Dendritic cell treated with granulocyte-macrophage colony-stimulating factor and Interleukin-4, amounts not matched to agents 40 ng/mL and 50 ng/mL, for 4 days (primary cell): ENCODE data around the gene ZNF234.
"Not testable (repeated sequence)": the region's sequence is repeated elsewhere in the genome, so short reads cannot be mapped to it uniquely, and the experiment has no call there.

Experiments used
- H3K27ac Mint-ChIP-seq: one replicate; pipeline ENCODE4 v1.8.0; 2022; ENCODE audit warnings: mild to moderate bottlenecking, mixed read lengths
- H3K27me3 Mint-ChIP-seq: one replicate; pipeline ENCODE4 v1.8.0; 2022; ENCODE audit warnings: mild to moderate bottlenecking, mixed read lengths
- H3K36me3 Mint-ChIP-seq: one replicate; pipeline ENCODE4 v1.8.0; 2022; ENCODE audit warnings: low read depth, mixed read lengths
- H3K4me1 Mint-ChIP-seq: one replicate; pipeline ENCODE4 v1.8.0; 2022; ENCODE audit warnings: low read depth, mixed read lengths
- H3K4me3 Mint-ChIP-seq: one replicate; pipeline ENCODE4 v1.8.0; 2022; ENCODE audit warnings: mild to moderate bottlenecking, moderate library complexity, mixed read lengths
- H3K9me3 Mint-ChIP-seq: one replicate; pipeline ENCODE4 v1.8.0; 2022; ENCODE audit warnings: mixed read lengths
- intact Hi-C: fragments of 100-400 bp; cut with micrococcal nuclease; formaldehyde crosslinking; loops from one replicate; pipeline ENCODE4 v1.15.0; 2022

Gene ZNF234

GRCh38 chr19:44149776-44150175, 8.4 kb downstream of the ZNF234 start:
- peaks cover 37% of the 10 kb centered on the region for H3K9me3 Mint-ChIP-seq
- H3K36me3 Mint-ChIP-seq = peaks cover 99% of the 10 kb centered on the region
- H3K27me3 Mint-ChIP-seq = no peaks in the 10 kb centered on the region

DNA sequence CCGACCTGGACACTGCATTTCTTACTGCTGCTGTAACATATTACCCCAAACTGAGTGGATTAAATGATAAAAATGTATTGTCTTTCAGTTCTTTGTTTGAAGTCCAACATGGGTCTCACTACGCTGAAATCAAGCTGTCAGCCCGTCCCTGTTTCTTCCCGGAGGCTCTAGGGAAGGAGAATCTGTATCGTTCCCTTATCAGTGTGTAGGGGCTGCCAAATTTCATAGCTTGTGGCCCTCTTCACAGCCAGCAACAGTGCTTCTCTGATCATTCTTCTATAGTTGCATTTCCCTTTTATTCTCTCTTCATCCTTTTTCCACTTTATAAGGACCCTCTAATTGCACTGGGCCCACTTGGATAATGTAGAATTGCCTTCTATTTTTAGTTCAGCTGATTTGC, 10.1 kb downstream of the ZNF234 start:
- no peaks in the 10 kb centered on the region for H3K27me3 Mint-ChIP-seq
- no peaks in the 10 kb centered on the region for H3K4me1 Mint-ChIP-seq
- H3K27ac Mint-ChIP-seq = no peak overlapping the region
- intact Hi-C loops = no loop called here
- no peak overlapping the region for H3K4me3 Mint-ChIP-seq
- peaks cover 96% of the 10 kb centered on the region for H3K36me3 Mint-ChIP-seq
- H3K9me3 Mint-ChIP-seq = peaks cover 46% of the 10 kb centered on the region

More at GRCh38 chr19:44149776-44150175, 8.4 kb downstream of the ZNF234 start:
- H3K27ac Mint-ChIP-seq = no peak overlapping the region
- H3K4me1 Mint-ChIP-seq = no peaks in the 10 kb centered on the region
- H3K4me3 Mint-ChIP-seq = no peak overlapping the region
- intact Hi-C loops = no loop called here

DNA sequence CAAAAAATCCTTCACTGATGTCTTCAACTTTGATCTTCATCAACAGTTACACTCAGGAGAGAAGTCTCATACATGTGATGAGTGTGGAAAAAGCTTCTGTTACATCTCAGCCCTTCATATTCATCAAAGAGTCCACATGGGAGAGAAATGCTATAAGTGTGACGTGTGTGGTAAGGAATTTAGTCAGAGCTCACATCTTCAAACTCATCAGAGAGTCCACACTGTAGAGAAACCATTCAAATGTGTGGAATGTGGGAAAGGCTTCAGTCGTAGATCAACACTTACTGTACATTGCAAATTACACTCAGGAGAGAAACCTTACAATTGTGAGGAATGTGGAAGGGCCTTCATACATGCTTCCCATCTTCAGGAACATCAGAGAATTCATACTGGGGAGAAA, 15.1 kb downstream of the ZNF234 start:
- H3K27me3 Mint-ChIP-seq = no peaks in the 10 kb centered on the region
- H3K27ac Mint-ChIP-seq = no peak overlapping the region
- no peak overlapping the region for H3K4me3 Mint-ChIP-seq
- intact Hi-C loops = no loop called here
- peaks cover 67% of the 10 kb centered on the region for H3K36me3 Mint-ChIP-seq
- H3K4me1 Mint-ChIP-seq = no peaks in the 10 kb centered on the region
- peaks cover 72% of the 10 kb centered on the region for H3K9me3 Mint-ChIP-seq

DNA sequence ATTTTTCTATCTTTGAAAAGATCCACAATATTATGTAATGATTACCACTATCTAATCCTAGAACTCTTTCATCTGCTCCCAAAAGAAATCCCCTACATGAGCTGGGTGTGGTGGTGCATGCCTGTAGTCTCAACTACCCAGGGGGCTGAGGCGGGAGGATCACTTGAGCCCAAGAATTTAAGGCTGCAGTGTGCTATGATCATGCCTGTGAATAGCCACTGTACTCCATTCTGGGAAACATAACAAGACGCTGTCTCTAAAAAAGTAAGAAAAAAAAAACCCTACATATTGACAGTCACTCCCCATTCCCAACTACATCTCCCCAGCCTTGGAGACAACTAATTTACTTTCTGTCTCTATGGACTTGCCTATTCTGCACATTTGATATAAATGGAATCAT, 22.4 kb downstream of the ZNF234 start:
- Mint-ChIP-seq H3K4me1 (peaks cover 13% of the 10 kb centered on the region), H3K9me3 (peaks cover 57% of the 10 kb centered on the region), H3K4me3 (no peak overlapping the region), H3K36me3 (peaks cover 45% of the 10 kb centered on the region), H3K27ac (no peak overlapping the region), H3K27me3 (no peaks in the 10 kb centered on the region)
- intact Hi-C loops = loop anchor here (1.0 to 10.0 kb wide), 3 partner anchors 22 to 141 kb away; partner anchors contain the start of genes ZNF225, ZNF234 and ZNF235

- Mint-ChIP-seq H3K36me3 (peaks cover 50% of the 10 kb centered on the region), H3K27ac (peak overlapping the region; percentile 98), H3K4me3 (peak overlapping the region; percentile 94), H3K9me3 (peaks cover 60% of the 10 kb centered on the region), H3K27me3 (no peaks in the 10 kb centered on the region), H3K4me1 (peaks cover 13% of the 10 kb centered on the region)
- intact Hi-C loops = loop anchor here (1.0 to 10.0 kb wide), 3 partner anchors 23 to 141 kb away; partner anchors contain the start of genes ZNF225, ZNF234 and ZNF235
Observed at GRCh38 chr19:44164327-44164672, 22.9 kb downstream of the ZNF234 start.

GRCh38 chr19:44164673-44165512, 23.5 kb downstream of the ZNF234 start, which contains the start of gene ZNF226:
ZNF226 (plus strand) TSS chr19:44165100; CDS start chr19:44170081, 4,981 bp downstream.
- Mint-ChIP-seq H3K36me3 (peaks cover 56% of the 10 kb centered on the region), H3K4me1 (peaks cover 13% of the 10 kb centered on the region), H3K9me3 (peaks cover 59% of the 10 kb centered on the region), H3K27ac (peak within 1 kb of the TSS; percentile 98), H3K27me3 (no peaks in the 10 kb centered on the region), H3K4me3 (peak within 1 kb of the TSS; percentile 94)
- intact Hi-C loops = loop anchor here (1.0 to 10.0 kb wide), 5 partner anchors 24 to 140 kb away; partner anchors contain the start of genes ZNF224, ZNF225, ZNF234 and ZNF235

- H3K4me3 Mint-ChIP-seq, H3K27me3 Mint-ChIP-seq, intact Hi-C loops, H3K27ac Mint-ChIP-seq: not testable (repeated sequence)
- peaks cover 97% of the 10 kb centered on the region for H3K36me3 Mint-ChIP-seq
- H3K9me3 Mint-ChIP-seq = peaks cover 73% of the 10 kb centered on the region
- peaks cover 10% of the 10 kb centered on the region for H3K4me1 Mint-ChIP-seq
Observed at GRCh38 chr19:44170660-44171059, 29.3 kb downstream of the ZNF234 start.

GRCh38 chr19:44176590-44176989, 35.2 kb downstream of the ZNF234 start:
- peaks cover 99% of the 10 kb centered on the region for H3K9me3 Mint-ChIP-seq
- no peak overlapping the region for H3K4me3 Mint-ChIP-seq
- H3K36me3 Mint-ChIP-seq = peaks cover 61% of the 10 kb centered on the region
- H3K27me3 Mint-ChIP-seq = no peaks in the 10 kb centered on the region
- no peak overlapping the region for H3K27ac Mint-ChIP-seq
- intact Hi-C loops = no loop called here
- H3K4me1 Mint-ChIP-seq = no peaks in the 10 kb centered on the region

- Mint-ChIP-seq H3K36me3 (peaks cover 17% of the 10 kb centered on the region), H3K4me1 (no peaks in the 10 kb centered on the region), H3K4me3 (no peak overlapping the region), H3K27me3 (no peaks in the 10 kb centered on the region), H3K27ac (no peak overlapping the region), H3K9me3 (peaks cover 86% of the 10 kb centered on the region)
- intact Hi-C loops = no loop called here
Observed at GRCh38 chr19:44180968-44181367, 39.6 kb downstream of the ZNF234 start.

- intact Hi-C loops = no loop called here
- Mint-ChIP-seq H3K27ac (no peak overlapping the region), H3K27me3 (no peaks in the 10 kb centered on the region), H3K36me3 (peaks cover 5% of the 10 kb centered on the region), H3K4me3 (no peak overlapping the region), H3K9me3 (peaks cover 80% of the 10 kb centered on the region), H3K4me1 (no peaks in the 10 kb centered on the region)
Observed at GRCh38 chr19:44182145-44182544, 40.8 kb downstream of the ZNF234 start.

DNA sequence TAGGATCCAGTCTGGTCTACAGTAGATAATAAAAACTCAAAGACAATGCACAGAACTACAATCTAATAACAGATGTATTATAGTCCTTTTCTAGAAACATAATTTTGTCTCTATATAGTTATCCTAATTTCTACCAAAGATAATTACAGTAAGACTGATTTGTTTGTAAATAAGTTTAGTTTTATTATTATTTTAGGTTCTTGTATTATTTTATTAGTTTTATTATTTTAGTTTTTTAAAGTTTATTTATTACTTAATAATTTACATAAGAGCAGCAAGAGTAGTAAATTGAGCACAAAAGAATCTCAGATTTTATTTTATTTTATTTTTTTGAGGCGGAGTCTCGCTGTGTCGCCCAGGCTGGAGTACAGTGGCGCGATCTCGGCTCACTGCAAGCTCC, 48.7 kb downstream of the ZNF234 start:
- H3K36me3 Mint-ChIP-seq = no peaks in the 10 kb centered on the region
- H3K4me3 Mint-ChIP-seq = no peak overlapping the region
- intact Hi-C loops = no loop called here
- no peak overlapping the region for H3K27ac Mint-ChIP-seq
- peaks cover 57% of the 10 kb centered on the region for H3K9me3 Mint-ChIP-seq
- H3K27me3 Mint-ChIP-seq = peaks cover 2% of the 10 kb centered on the region
- no peaks in the 10 kb centered on the region for H3K4me1 Mint-ChIP-seq

DNA sequence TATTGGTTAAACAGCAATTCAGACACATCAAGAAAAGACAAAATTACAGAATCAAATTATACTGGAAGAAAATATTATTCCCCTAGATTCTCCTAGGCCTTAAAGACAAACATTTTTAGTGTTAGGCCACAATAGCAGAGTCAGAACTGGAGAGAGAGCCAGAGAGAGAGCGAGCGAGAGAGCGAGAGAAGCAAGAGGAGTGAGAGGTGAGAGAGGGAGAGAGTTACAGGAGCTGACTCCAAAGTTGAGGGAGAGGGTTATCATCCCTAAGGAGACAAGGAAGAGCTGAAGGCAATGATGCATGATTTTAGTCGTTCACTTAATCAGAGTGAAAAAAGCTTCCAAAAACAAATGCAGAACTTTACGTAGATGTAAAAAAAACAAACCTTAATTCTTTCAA, 50.8 kb downstream of the ZNF234 start:
- Mint-ChIP-seq H3K4me1 (no peaks in the 10 kb centered on the region), H3K27me3 (peaks cover 2% of the 10 kb centered on the region), H3K9me3 (peaks cover 64% of the 10 kb centered on the region), H3K27ac (no peak overlapping the region), H3K36me3 (no peaks in the 10 kb centered on the region), H3K4me3 (no peak overlapping the region)
- intact Hi-C loops = no loop called here

DNA sequence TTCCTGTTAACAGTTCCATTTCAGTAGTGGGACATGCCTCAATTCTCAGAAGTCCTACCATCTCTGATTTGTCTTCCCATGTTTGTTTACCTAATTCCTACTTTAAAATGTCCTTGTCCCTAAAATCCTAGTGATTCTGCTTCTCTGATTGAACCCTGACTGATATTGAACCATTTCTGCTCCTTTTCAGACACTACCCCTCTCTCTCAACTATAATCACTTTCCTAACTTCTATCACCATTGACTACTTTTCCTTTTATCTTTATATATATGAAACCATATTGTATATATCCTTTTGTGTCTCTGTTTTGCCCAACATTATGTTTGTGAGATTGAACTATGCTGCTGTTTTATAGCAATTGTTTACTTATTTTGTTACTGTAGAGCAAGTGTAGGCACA, 55.4 kb downstream of the ZNF234 start:
- H3K27me3 Mint-ChIP-seq = peaks cover 2% of the 10 kb centered on the region
- no peaks in the 10 kb centered on the region for H3K4me1 Mint-ChIP-seq
- no peak overlapping the region for H3K27ac Mint-ChIP-seq
- H3K9me3 Mint-ChIP-seq = peaks cover 46% of the 10 kb centered on the region
- intact Hi-C loops = no loop called here
- no peak overlapping the region for H3K4me3 Mint-ChIP-seq
- no peaks in the 10 kb centered on the region for H3K36me3 Mint-ChIP-seq

- intact Hi-C loops = no loop called here
- H3K36me3 Mint-ChIP-seq = peaks cover 7% of the 10 kb centered on the region
- peaks cover 12% of the 10 kb centered on the region for H3K27me3 Mint-ChIP-seq
- H3K4me1 Mint-ChIP-seq = peaks cover 5% of the 10 kb centered on the region
- no peak overlapping the region for H3K27ac Mint-ChIP-seq
- peaks cover 50% of the 10 kb centered on the region for H3K9me3 Mint-ChIP-seq
- H3K4me3 Mint-ChIP-seq = no peak overlapping the region
Observed at GRCh38 chr19:44202470-44202869, 61.1 kb downstream of the ZNF234 start.
